IMR-90 (cell line): ENCODE results near the gene GGA2. TPM values are rescaled to one million over a fixed set of nuclear protein-coding genes. Genes with fewer than 3 reads are reported as not detected.

Source experiments
- ATAC-seq: fragments of 200-7000 bp; cut with Tn5 transposase; 2 replicates; pipeline ENCODE4 v1.9.1; 2020; ENCODE audit warnings: low read depth, mild to moderate bottlenecking, moderate library complexity
- BruUV-seq: library from RNA; stranded (reverse); fragments of 400-500 nt; replicated peaks from 2 replicates; lab custom pipeline; 2021; lab: Mats Ljungman, UMichigan
- CTCF ChIA-PET: fragments of 300-600 bp; formaldehyde crosslinking; extraction: SDS; loops from one replicate; lab custom pipeline; 2021; ENCODE audit warnings: antibody characterized with exemption; lab: Yijun Ruan, JAX
- POLR2A ChIA-PET: fragments of 300-600 bp; sonication (Branson Sonifier 250); formaldehyde crosslinking; loops from one replicate; lab custom pipeline; 2022; ENCODE audit warnings: antibody characterized with exemption; ENCODE audit not compliant: unreplicated experiment; lab: Charles Lee
- DNase-seq: peaks from one replicate; pipeline ENCODE4 v3.0.0; 2013
- H2AFZ ChIP-seq: replicated peaks from 2 replicates; pipeline ENCODE3; 2013; ENCODE audit warnings: low read length, mild to moderate bottlenecking; ENCODE audit not compliant: poor library complexity
- H2AK5ac ChIP-seq: 2 replicates; pipeline ENCODE4 v1.6.1; 2013; ENCODE audit warnings: low read depth, low read length, inconsistent platforms
- H2AK9ac ChIP-seq: replicated peaks from 2 replicates; pipeline ENCODE3; 2013; ENCODE audit warnings: mild to moderate bottlenecking, low read depth, low read length, moderate library complexity; ENCODE audit not compliant: poor library complexity
- H2BK120ac ChIP-seq: 2 replicates; pipeline ENCODE4 v1.6.1; 2013; ENCODE audit warnings: low read depth, low read length, inconsistent platforms
- H2BK15ac ChIP-seq: 3 replicates; pipeline ENCODE4 v1.6.1; 2013; ENCODE audit warnings: low read depth, low read length, inconsistent platforms
- H2BK20ac ChIP-seq: 2 replicates; pipeline ENCODE4 v1.6.1; 2013; ENCODE audit warnings: low read depth, mild to moderate bottlenecking, inconsistent platforms, low read length, moderate library complexity
- H2BK5ac ChIP-seq: 2 replicates; pipeline ENCODE4 v1.6.1; 2013; ENCODE audit warnings: mild to moderate bottlenecking, low read depth, low read length, inconsistent platforms; ENCODE audit not compliant: poor library complexity, severe bottlenecking
- H3K14ac ChIP-seq: replicated peaks from 2 replicates; pipeline ENCODE4 v1.6.1; 2013; ENCODE audit warnings: low read depth, low read length, inconsistent platforms
- H3K18ac ChIP-seq: 2 replicates; pipeline ENCODE4 v1.6.1; 2013; ENCODE audit warnings: low read depth, low read length, control low read depth
- H3K23ac ChIP-seq: 2 replicates; pipeline ENCODE4 v1.6.1; 2013; ENCODE audit warnings: low read depth, low read length, inconsistent platforms
- H3K27ac ChIP-seq: 2 replicates; pipeline ENCODE4 v1.5.1; 2013; ENCODE audit warnings: mild to moderate bottlenecking, control low read depth, low read length; ENCODE audit not compliant: insufficient read depth
- H3K27me3 ChIP-seq: 2 replicates; pipeline ENCODE4 v1.6.1; 2013; ENCODE audit warnings: low read length; ENCODE audit not compliant: control insufficient read depth, insufficient read depth
- H3K36me3 ChIP-seq: 2 replicates; pipeline ENCODE4 v1.6.1; 2013; ENCODE audit warnings: low read length, mixed read lengths; ENCODE audit not compliant: control insufficient read depth, insufficient read depth
- H3K4ac ChIP-seq: 2 replicates; pipeline ENCODE4 v1.6.1; 2013; ENCODE audit warnings: low read depth, low read length, inconsistent platforms
- H3K4me1 ChIP-seq: 2 replicates; pipeline ENCODE4 v1.6.1; 2013; ENCODE audit warnings: low read length, mixed read lengths; ENCODE audit not compliant: control insufficient read depth, insufficient read depth
- H3K4me2 ChIP-seq: 2 replicates; pipeline ENCODE4 v1.6.1; 2013; ENCODE audit warnings: low read depth, mild to moderate bottlenecking, control low read depth, low read length, moderate library complexity
- H3K4me3 ChIP-seq: 2 replicates; pipeline ENCODE4 v1.5.1; 2013; ENCODE audit warnings: low read depth, mild to moderate bottlenecking, control low read depth, low read length, moderate library complexity; ENCODE audit not compliant: insufficient read depth
- H3K56ac ChIP-seq: 2 replicates; pipeline ENCODE4 v1.6.1; 2013; ENCODE audit warnings: low read length, inconsistent platforms; ENCODE audit not compliant: insufficient read depth; ENCODE audit errors: extremely low read depth
- H3K79me1 ChIP-seq, 2 experiments: 2 replicates each; pipeline ENCODE4 v1.6.1; 2013; ENCODE audit warnings: low read length in 2 of 2, inconsistent platforms in 1 of 2, low read depth in 1 of 2
- H3K9ac ChIP-seq: 2 replicates; pipeline ENCODE4 v1.6.1; 2013; ENCODE audit warnings: low read depth, low read length, control low read depth
- H3K9me1 ChIP-seq: 2 replicates; pipeline ENCODE4 v1.6.1; 2013; ENCODE audit warnings: low read length, inconsistent platforms; ENCODE audit not compliant: insufficient read depth
- H3K9me3 ChIP-seq: 2 replicates; pipeline ENCODE4 v1.6.1; 2013; ENCODE audit warnings: low read length; ENCODE audit not compliant: control insufficient read depth, insufficient read depth
- H4K20me1 ChIP-seq: 2 replicates; pipeline ENCODE4 v1.6.1; 2013; ENCODE audit warnings: low read length, inconsistent platforms; ENCODE audit not compliant: insufficient read depth
- H4K5ac ChIP-seq: 2 replicates; pipeline ENCODE4 v1.6.1; 2013; ENCODE audit warnings: mild to moderate bottlenecking, low read depth, low read length, control low read depth
- H4K8ac ChIP-seq, 2 experiments: 2 replicates each; pipeline ENCODE4 v1.6.1; 2013; ENCODE audit warnings: low read depth in 2 of 2, low read length in 2 of 2, control low read depth in 1 of 2, inconsistent platforms in 1 of 2
- H4K91ac ChIP-seq: 2 replicates; pipeline ENCODE4 v1.6.1; 2013; ENCODE audit warnings: low read depth, low read length, inconsistent platforms; ENCODE audit not compliant: insufficient read depth
- BHLHE40 ChIP-seq: fragments of 150-350 bp; IDR thresholded peaks from 2 replicates; pipeline ENCODE4 v1.6.1; 2016; ENCODE audit warnings: mild to moderate bottlenecking, low read depth, low read length
- CEBPB ChIP-seq: IDR thresholded peaks from 2 replicates; pipeline ENCODE4 v1.6.1; 2012; ENCODE audit warnings: low read depth, low read length, improper control_type of control experiment
- CHD1 ChIP-seq: IDR thresholded peaks from 2 replicates; pipeline ENCODE4 v1.6.1; 2012; ENCODE audit warnings: low read depth, low read length, improper control_type of control experiment
- CTCF ChIP-seq: conservative IDR thresholded peaks from 2 replicates; pipeline ENCODE4 v1.5.1; 2012; ENCODE audit warnings: mild to moderate bottlenecking, low read depth, low read length, improper control_type of control experiment
- ELK1 ChIP-seq: fragments of 150-350 bp; IDR thresholded peaks from 2 replicates; pipeline ENCODE4 v1.6.1; 2016; ENCODE audit warnings: low read depth, mild to moderate bottlenecking, low read length, moderate library complexity, borderline replicate concordance
- FOS ChIP-seq: fragments of 150-350 bp; IDR thresholded peaks from 2 replicates; pipeline ENCODE4 v1.6.1; 2016; ENCODE audit warnings: low read depth, low read length
- MAFK ChIP-seq: IDR thresholded peaks from 2 replicates; pipeline ENCODE4 v1.6.1; 2012; ENCODE audit warnings: low read depth, low read length, improper control_type of control experiment
- MXI1 ChIP-seq: IDR thresholded peaks from 2 replicates; pipeline ENCODE4 v1.6.1; 2012; ENCODE audit warnings: low read depth, mild to moderate bottlenecking, low read length, moderate library complexity, borderline replicate concordance
- NFE2L2 ChIP-seq: fragments of 150-350 bp; IDR thresholded peaks from 2 replicates; pipeline ENCODE4 v1.6.1; 2016; ENCODE audit warnings: low read depth, mild to moderate bottlenecking, low read length
- RCOR1 ChIP-seq: IDR thresholded peaks from 2 replicates; pipeline ENCODE4 v1.6.1; 2012; ENCODE audit warnings: mild to moderate bottlenecking, low read length, improper control_type of control experiment; ENCODE audit not compliant: insufficient replicate concordance
- RFX5 ChIP-seq: IDR thresholded peaks from 2 replicates; pipeline ENCODE4 v1.8.0; 2012; ENCODE audit warnings: low read depth, mild to moderate bottlenecking, low read length, moderate library complexity
- SMC3 ChIP-seq: fragments of 150-350 bp; IDR thresholded peaks from 2 replicates; pipeline ENCODE4 v1.6.1; 2016; ENCODE audit warnings: low read depth, mild to moderate bottlenecking, antibody characterized with exemption, low read length, moderate library complexity
- USF2 ChIP-seq: fragments of 150-350 bp; IDR thresholded peaks from 2 replicates; pipeline ENCODE4 v1.6.1; 2017; ENCODE audit warnings: mild to moderate bottlenecking, antibody characterized with exemption, low read length, low read depth
- WGBS, 2 experiments: methylation state at CpG; one replicate each; pipeline versions ENCODE4 v1.1.5 to v1.1.7; 2013; ENCODE audit warnings: missing lambda C conversion rate in 2 of 2; ENCODE audit not compliant: insufficient read length in 1 of 2; ENCODE audit errors: extremely low coverage in 2 of 2; 5-methylcytosine and 5-hydroxymethylcytosine counted together
- dilution Hi-C: fragments of 300-500 bp; cut with HindIII; formaldehyde crosslinking; loops from one replicate; pipeline ENCODE4 v1.14.3; 2018; ENCODE audit warnings: low sequenced_read_pairs; ENCODE audit not compliant: unreplicated experiment
- in situ Hi-C: fragments of 300-500 bp; cut with MboI; formaldehyde crosslinking; loops from 3 replicates; pipeline ENCODE4 v1.14.3; 2019; ENCODE audit warnings: low sequenced_read_pairs, inconsistent platforms, mixed read lengths
- intact Hi-C: fragments of 100-400 bp; cut with micrococcal nuclease; formaldehyde crosslinking; loops from 2 replicates; pipeline ENCODE4 v1.10.0; 2022
- polyA plus RNA-seq, 3 experiments: library from polyadenylated mRNA; depleted of rRNA; stranded (reverse); fragments of >200 nt; gene quantifications; 2 replicates each; pipeline ENCODE4 v1.2.3, GENCODE V29; 2012; ENCODE audit warnings: low replicate concordance in 1 of 3
- total RNA-seq: library from RNA; depleted of rRNA; stranded (reverse); fragments of >200 nt; gene quantifications from 2 replicates; pipeline ENCODE4 v1.2.3, GENCODE V29; 2012

Gene GGA2
- total and polyA plus RNA-seq, 2 of the 4 experiments (the other 2 are of a cell fraction) = 16.5 to 30.1 TPM

GRCh38 chr16:23428351-23428750 is 81.9 kb downstream of the GGA2 start:
- H3K9me1 ChIP-seq = peaks cover 8% of the 10 kb centered on the region; the same call in 1 of the 2 replicates
- POLR2A ChIA-PET = no interaction called here
- H3K36me3 ChIP-seq = peaks cover 36% of the 10 kb centered on the region
- no peak overlapping the region for H4K8ac ChIP-seq
- no peak overlapping the region for H3K9ac ChIP-seq
- no peak overlapping the region for H2AK9ac ChIP-seq
- WGBS, 2 experiments = 100% methylated on average over 1 of the region's 2 CpGs; no CpG with 5 or more reads in 1 of the 2 experiments
- H3K4me3 ChIP-seq = no peak overlapping the region
- H2BK120ac ChIP-seq = no peak overlapping the region
- peaks cover 9% of the 10 kb centered on the region for H3K4me1 ChIP-seq
- H3K23ac ChIP-seq = no peak overlapping the region
- DNase-seq (no peak), ATAC-seq (no peak)
- H4K91ac ChIP-seq = no peak overlapping the region
- H4K5ac ChIP-seq = no peak overlapping the region
- H3K4me2 ChIP-seq = no peak overlapping the region
- H2BK5ac ChIP-seq = no peak overlapping the region
- H3K18ac ChIP-seq = no peak overlapping the region
- in situ Hi-C loops = no loop called here
- H3K27ac ChIP-seq = no peak overlapping the region
- no peak overlapping the region for H3K56ac ChIP-seq
- no peaks in the 10 kb centered on the region for H3K27me3 ChIP-seq
- no peak overlapping the region for H2BK20ac ChIP-seq
- H3K9me3 ChIP-seq = no peaks in the 10 kb centered on the region
- no peak overlapping the region for H2AFZ ChIP-seq
- no TSS peak for BruUV-seq
- peaks cover 0 to 6% of the 10 kb centered on the region in 2 experiments; a peak in 1 of 4 replicates for H3K79me1 ChIP-seq
- dilution Hi-C loops = no loop called here
- H3K14ac ChIP-seq = no peak overlapping the region
- H2AK5ac ChIP-seq = no peak overlapping the region
- CTCF ChIA-PET = no interaction called here
- H4K20me1 ChIP-seq = no peaks in the 10 kb centered on the region; the same call in 1 of the 2 replicates
- TF ChIP-seq CHD1 (no peak), FOS (no peak), CEBPB (no peak), NFE2L2 (no peak), MAFK (no peak), CTCF (no peak), RCOR1 (no peak), USF2 (no peak), BHLHE40 (no peak), SMC3 (no peak), RFX5 (no peak), ELK1 (no peak), MXI1 (no peak)
- no peak overlapping the region for H3K4ac ChIP-seq
- intact Hi-C loops = no loop called here
- no peak overlapping the region for H2BK15ac ChIP-seq
